Spleen (tissue), 11 donors: ENCODE results near the gene OBP2B. TPM values are rescaled to one million over a fixed set of nuclear protein-coding genes. Genes with fewer than 3 reads are reported as not detected.

ENCODE experiments used
- DNase-seq: peaks from one replicate; pipeline ENCODE4 v3.0.0-alpha.2; 2020
- H3K27ac ChIP-seq, 8 donors: fragments of 200-600 bp; sonication (generic) in 7 of 8; 1 replicate in 4 of 8; 2 replicates in 4 of 8; pipeline versions ENCODE4 v1.5.0 to v1.8.0; 2016 to 2021; ENCODE audit warnings: inconsistent platforms in 4 of 8, mild to moderate bottlenecking in 4 of 8, moderate library complexity in 1 of 8
- H3K27me3 ChIP-seq, 7 donors: fragments of 200-600 bp; sonication (generic) in 6 of 7; replicated peaks in 1 of 7; 1 replicate in 4 of 7; 2 replicates in 3 of 7; pipeline versions ENCODE4 v1.5.0 to v1.8.0; 2016 to 2021; ENCODE audit warnings: inconsistent platforms in 3 of 7, mild to moderate bottlenecking in 1 of 7
- H3K36me3 ChIP-seq, 6 donors: fragments of 200-600 bp; sonication (generic) in 5 of 6; 1 replicate in 4 of 6; 2 replicates in 2 of 6; pipeline versions ENCODE4 v1.5.0 to v1.8.0; 2016 to 2021; ENCODE audit warnings: inconsistent platforms in 2 of 6
- H3K4me1 ChIP-seq, 6 donors: fragments of 200-600 bp; sonication (generic) in 5 of 6; 1 replicate in 3 of 6; 2 replicates in 3 of 6; pipeline versions ENCODE4 v1.5.0 to v1.8.0; 2016 to 2021; ENCODE audit warnings: inconsistent platforms in 3 of 6
- H3K4me3 ChIP-seq, 8 donors: fragments of 200-600 bp; sonication (generic) in 7 of 8; 1 replicate in 4 of 8; 2 replicates in 4 of 8; pipeline versions ENCODE4 v1.5.0 to v1.8.0; 2016 to 2021; ENCODE audit warnings: inconsistent platforms in 4 of 8, mild to moderate bottlenecking in 4 of 8, moderate library complexity in 2 of 8
- H3K9me3 ChIP-seq, 8 donors: fragments of 200-600 bp; sonication (generic) in 7 of 8; 1 replicate in 4 of 8; 2 replicates in 4 of 8; pipeline versions ENCODE4 v1.5.0 to v1.8.0; 2016 to 2021; ENCODE audit warnings: inconsistent platforms in 4 of 8
- POLR2A ChIP-seq, 3 donors: fragments of 450-650 bp; IDR thresholded peaks; one replicate each; pipeline ENCODE4 v1.5.1; 2017; ENCODE audit warnings: antibody characterized with exemption in 3 of 3, mild to moderate bottlenecking in 1 of 3
- POLR2AphosphoS5 ChIP-seq, 3 donors: sonication (generic); formaldehyde crosslinking; IDR thresholded peaks; one replicate each; pipeline ENCODE4 v1.5.1; 2017; ENCODE audit warnings: antibody characterized with exemption in 3 of 3
- WGBS, 5 donors: extraction: QIAGEN DNeasy Blood & Tissue Kit in 3 of 5; methylation state at CpG; one replicate each; pipeline versions ENCODE4 v1.1.5 to v1.1.7; 2013 to 2018; 5-methylcytosine and 5-hydroxymethylcytosine counted together
- intact Hi-C: fragments of 100-400 bp; cut with DNase I; formaldehyde crosslinking; loops from one replicate; pipeline ENCODE4 v1.15.0; 2023; ENCODE audit warnings: low total_unique reads
- polyA plus RNA-seq, 3 donors: library from polyadenylated mRNA; stranded (reverse); fragments of 200-250 nt; gene quantifications; one replicate each; pipeline ENCODE4 v1.2.1, GENCODE V29; 2013
- total RNA-seq, 7 donors: library from RNA; depleted of rRNA in 3 of 7; stranded (reverse); fragments of >200 nt in 3 of 7; fragmentation: NEBNext Ultra II Directional in 4 of 7; extraction: Animal tissue kit (Norgen Biotek cat#: 25700) in 4 of 7; gene quantifications; one replicate each; pipeline versions ENCODE4 v1.1.0 to v1.2.1, GENCODE V29; 2016 to 2021
- TF ChIP-seq, protein P1 (sequence below), 11 experiments: fragments of 200-600 bp in 7 of 11; fragments of 450-650 bp in 4 of 11; sonication (generic) in 4 of 11; IDR thresholded peaks in 8 of 11; conservative IDR thresholded peaks in 3 of 11; 1 replicate in 7 of 11; 2 replicates in 4 of 11; pipeline versions ENCODE4 v1.4.0 to v1.8.0; 2016 to 2021; ENCODE audit warnings: antibody characterized with exemption in 11 of 11, inconsistent platforms in 4 of 11, mild to moderate bottlenecking in 1 of 11
- donor health status: healthy with polysubstance abuse.
- donor health status: DM: no; HTN: no; CAD: no; lungs with moderate emphysema.
- donor health status: DM: no; HTN: no; CAD: no.
- donor health status: Bipolar disorder and iron deficiency.
- donor health status: healthy.
- donor health status: DM: no; HTN: no; CAD: no.
- donor health status: DM: yes; HTN: yes; CAD: no.

The OBP2B gene
- total and polyA plus RNA-seq, 10 donors, result 0.16 to 0.95 (median 0.38) TPM; not detected in 7

GRCh38 chr9:133188006-133188842, 20.8 kb downstream of the OBP2B start:
- intact Hi-C loops, result loop anchor here (5.0 to 10.0 kb wide), 2 partner anchors 217 to 299 kb away; no protein-coding TSS in a partner anchor
- WGBS, 5 donors, result 49 to 59% (median 50%) methylated on average over 18 to 21 of the region's 21 CpGs
- Histone ChIP-seq H3K27ac (no peak overlapping the region), H3K4me1 (peaks cover 0 to 20% (median 12%) of the 10 kb centered on the region in 6 donors), H3K9me3 (no peaks in the 10 kb centered on the region), H3K4me3 (no peak overlapping the region), H3K36me3 (no peaks in the 10 kb centered on the region), H3K27me3 (peaks cover 0 to 55% (median 3%) of the 10 kb centered on the region in 7 donors)
- TF ChIP-seq, protein P1, sequence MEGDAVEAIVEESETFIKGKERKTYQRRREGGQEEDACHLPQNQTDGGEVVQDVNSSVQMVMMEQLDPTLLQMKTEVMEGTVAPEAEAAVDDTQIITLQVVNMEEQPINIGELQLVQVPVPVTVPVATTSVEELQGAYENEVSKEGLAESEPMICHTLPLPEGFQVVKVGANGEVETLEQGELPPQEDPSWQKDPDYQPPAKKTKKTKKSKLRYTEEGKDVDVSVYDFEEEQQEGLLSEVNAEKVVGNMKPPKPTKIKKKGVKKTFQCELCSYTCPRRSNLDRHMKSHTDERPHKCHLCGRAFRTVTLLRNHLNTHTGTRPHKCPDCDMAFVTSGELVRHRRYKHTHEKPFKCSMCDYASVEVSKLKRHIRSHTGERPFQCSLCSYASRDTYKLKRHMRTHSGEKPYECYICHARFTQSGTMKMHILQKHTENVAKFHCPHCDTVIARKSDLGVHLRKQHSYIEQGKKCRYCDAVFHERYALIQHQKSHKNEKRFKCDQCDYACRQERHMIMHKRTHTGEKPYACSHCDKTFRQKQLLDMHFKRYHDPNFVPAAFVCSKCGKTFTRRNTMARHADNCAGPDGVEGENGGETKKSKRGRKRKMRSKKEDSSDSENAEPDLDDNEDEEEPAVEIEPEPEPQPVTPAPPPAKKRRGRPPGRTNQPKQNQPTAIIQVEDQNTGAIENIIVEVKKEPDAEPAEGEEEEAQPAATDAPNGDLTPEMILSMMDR (IDR thresholded peaks at IDR 0.05 in 8 of 11, conservative IDR thresholded peaks at IDR 0.05 in 3 of 11), result peak in 1 of 11 experiments; percentile 15
- TF ChIP-seq POLR2A (IDR thresholded peaks at IDR 0.05), result no peak
- peak; percentile 54 for DNase-seq

GRCh38 chr9:133187561-133188005, 21.5 kb downstream of the OBP2B start:
- Histone ChIP-seq H3K4me1 (peaks cover 0 to 20% (median 12%) of the 10 kb centered on the region in 6 donors), H3K27me3 (peaks cover 0 to 57% (median 3%) of the 10 kb centered on the region in 7 donors), H3K36me3 (no peaks in the 10 kb centered on the region), H3K27ac (no peak overlapping the region), H3K4me3 (no peak overlapping the region), H3K9me3 (no peaks in the 10 kb centered on the region)
- no peak for TF ChIP-seq POLR2A (IDR thresholded peaks at IDR 0.05)
- TF ChIP-seq, protein P1 (IDR thresholded peaks at IDR 0.05 in 8 of 11, conservative IDR thresholded peaks at IDR 0.05 in 3 of 11), result no peak
- TF ChIP-seq POLR2AphosphoS5 (IDR thresholded peaks at IDR 0.05), result no peak
- peak; percentile 62 for DNase-seq
- intact Hi-C loops, result loop anchor here (5.0 to 10.0 kb wide), 2 partner anchors 217 to 300 kb away; no protein-coding TSS in a partner anchor
- 86 to 92% (median 89%) methylated on average over 7 to 10 of the region's 10 CpGs for WGBS, 5 donors

GRCh38 chr9:133186736-133187135, 22.3 kb downstream of the OBP2B start:
- intact Hi-C loops, result loop anchor here (5.0 to 10.0 kb wide), 2 partner anchors 218 to 301 kb away; no protein-coding TSS in a partner anchor
- Histone ChIP-seq H3K27me3 (peaks cover 0 to 59% (median 3%) of the 10 kb centered on the region in 7 donors), H3K36me3 (no peaks in the 10 kb centered on the region), H3K4me1 (peaks cover 0 to 20% (median 12%) of the 10 kb centered on the region in 6 donors), H3K27ac (no peak overlapping the region), H3K4me3 (no peak overlapping the region), H3K9me3 (no peaks in the 10 kb centered on the region)
- 89 to 98% (median 95%) methylated on average over 5 to 6 of the region's 6 CpGs for WGBS, 5 donors
- peak; percentile 53 for DNase-seq
- TF ChIP-seq, protein P1 (IDR thresholded peaks at IDR 0.05 in 8 of 11, conservative IDR thresholded peaks at IDR 0.05 in 3 of 11), result no peak
- TF ChIP-seq POLR2AphosphoS5 (IDR thresholded peaks at IDR 0.05) (no peak), POLR2A (IDR thresholded peaks at IDR 0.05) (no peak)

- 4 to 8% (median 6%) methylated on average over 6 to 7 of the region's 8 CpGs for WGBS, 5 donors
- no peaks in the 10 kb centered on the region for H3K36me3 ChIP-seq
- TF ChIP-seq POLR2AphosphoS5 (IDR thresholded peaks at IDR 0.05), result peak in 1 of 3 donors; percentile 21
- TF ChIP-seq, protein P1 (IDR thresholded peaks at IDR 0.05 in 8 of 11, conservative IDR thresholded peaks at IDR 0.05 in 3 of 11), result peak in 10 of 11 experiments; percentile 28 to 72 (median 59)
- no peak for TF ChIP-seq POLR2A (IDR thresholded peaks at IDR 0.05)
- DNase-seq, result no peak
- peaks cover 0 to 20% (median 12%) of the 10 kb centered on the region in 6 donors for H3K4me1 ChIP-seq
- intact Hi-C loops, result loop anchor here (5.0 to 10.0 kb wide), 3 partner anchors 142 to 302 kb away; no protein-coding TSS in a partner anchor
- peaks cover 0 to 65% (median 3%) of the 10 kb centered on the region in 7 donors for H3K27me3 ChIP-seq
- H3K27ac ChIP-seq, result no peak overlapping the region
- H3K4me3 ChIP-seq, result no peak overlapping the region
- H3K9me3 ChIP-seq, result no peaks in the 10 kb centered on the region
Measured at GRCh38 chr9:133184971-133185370, 24.1 kb downstream of the OBP2B start.
